Measurements from ENCODE around the gene GRM5. TPM values are rescaled to one million over a fixed set of nuclear protein-coding genes. Genes with fewer than 3 reads are reported as not detected.

Gene GRM5
- total RNA-seq, 3 donors from 2014 or later = not detected

DNA sequence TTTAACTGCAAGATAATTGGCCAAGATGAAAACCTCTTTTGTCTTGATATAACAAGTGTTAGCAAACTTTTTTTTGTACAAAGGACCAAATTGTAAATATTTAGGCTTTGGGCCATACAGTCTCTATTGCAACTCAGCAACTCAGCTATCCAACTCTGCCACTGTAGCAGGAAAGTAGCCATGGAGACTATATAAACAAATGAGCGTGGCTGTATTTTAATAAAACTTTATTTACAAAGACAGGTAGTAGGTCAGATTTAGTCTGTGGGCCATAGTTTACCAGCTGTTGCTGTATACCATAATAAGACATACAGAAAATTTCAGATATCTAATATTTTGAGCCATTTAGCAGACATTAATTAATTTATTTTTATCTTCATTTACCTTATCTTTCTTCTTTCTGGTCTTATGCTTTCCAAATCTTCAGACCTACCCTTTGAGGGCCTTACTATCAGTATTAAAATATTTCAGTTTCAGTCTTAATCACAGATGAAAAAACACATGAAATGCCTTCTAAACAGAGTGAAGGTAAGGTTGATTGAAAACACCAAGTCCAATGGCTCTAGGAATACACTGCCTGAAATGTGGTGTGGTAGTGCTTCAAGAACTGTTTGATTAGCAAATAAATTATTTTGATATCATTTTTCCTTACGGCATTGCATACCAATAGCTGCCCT is 471.4 kb downstream of the GRM5 start:
- no peaks in the 10 kb centered on the region for H3K4me1 ChIP-seq (ENCODE audit: low read depth)
- H3K9me3 ChIP-seq = no peaks in the 10 kb centered on the region
- no peak for DNase-seq
- TF ChIP-seq, protein P1, sequence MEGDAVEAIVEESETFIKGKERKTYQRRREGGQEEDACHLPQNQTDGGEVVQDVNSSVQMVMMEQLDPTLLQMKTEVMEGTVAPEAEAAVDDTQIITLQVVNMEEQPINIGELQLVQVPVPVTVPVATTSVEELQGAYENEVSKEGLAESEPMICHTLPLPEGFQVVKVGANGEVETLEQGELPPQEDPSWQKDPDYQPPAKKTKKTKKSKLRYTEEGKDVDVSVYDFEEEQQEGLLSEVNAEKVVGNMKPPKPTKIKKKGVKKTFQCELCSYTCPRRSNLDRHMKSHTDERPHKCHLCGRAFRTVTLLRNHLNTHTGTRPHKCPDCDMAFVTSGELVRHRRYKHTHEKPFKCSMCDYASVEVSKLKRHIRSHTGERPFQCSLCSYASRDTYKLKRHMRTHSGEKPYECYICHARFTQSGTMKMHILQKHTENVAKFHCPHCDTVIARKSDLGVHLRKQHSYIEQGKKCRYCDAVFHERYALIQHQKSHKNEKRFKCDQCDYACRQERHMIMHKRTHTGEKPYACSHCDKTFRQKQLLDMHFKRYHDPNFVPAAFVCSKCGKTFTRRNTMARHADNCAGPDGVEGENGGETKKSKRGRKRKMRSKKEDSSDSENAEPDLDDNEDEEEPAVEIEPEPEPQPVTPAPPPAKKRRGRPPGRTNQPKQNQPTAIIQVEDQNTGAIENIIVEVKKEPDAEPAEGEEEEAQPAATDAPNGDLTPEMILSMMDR (IDR thresholded peaks at IDR 0.05) = no peak
- no peak for ATAC-seq
- H3K4me3 ChIP-seq = no peak overlapping the region
- intact Hi-C loops (cut with DNase I, micrococcal nuclease) = no loop called here
- no peaks in the 10 kb centered on the region for H3K36me3 ChIP-seq (ENCODE audit: low read depth)

DNA sequence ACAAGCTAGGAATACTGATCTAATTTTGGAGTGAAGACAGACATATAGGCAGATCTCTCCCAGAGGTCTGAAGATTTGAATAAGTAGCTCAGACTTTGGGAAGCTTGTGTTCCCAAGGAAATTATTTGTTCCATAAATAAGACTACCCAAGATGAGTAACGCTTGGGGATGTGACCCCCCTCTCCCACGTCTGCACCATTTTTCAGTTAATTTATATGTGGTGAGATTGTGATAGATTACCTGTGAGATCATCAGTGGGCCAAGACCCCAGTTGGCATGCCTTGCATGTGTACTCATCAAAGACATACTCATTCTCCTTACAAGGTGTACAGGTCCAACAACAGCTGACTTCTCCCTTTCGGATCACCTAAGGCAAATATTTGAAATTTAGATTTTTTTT is 475.4 kb downstream of the GRM5 start:
- intact Hi-C loops (cut with DNase I, micrococcal nuclease) = no loop called here
- no peak for ATAC-seq
- H3K4me3 ChIP-seq = no peak overlapping the region
- no peak for DNase-seq
- H3K4me1 ChIP-seq (ENCODE audit: low read depth) = no peaks in the 10 kb centered on the region
- no peaks in the 10 kb centered on the region for H3K9me3 ChIP-seq
- TF ChIP-seq, protein P1 (IDR thresholded peaks at IDR 0.05) = no peak
- H3K36me3 ChIP-seq (ENCODE audit: low read depth) = no peaks in the 10 kb centered on the region

DNA sequence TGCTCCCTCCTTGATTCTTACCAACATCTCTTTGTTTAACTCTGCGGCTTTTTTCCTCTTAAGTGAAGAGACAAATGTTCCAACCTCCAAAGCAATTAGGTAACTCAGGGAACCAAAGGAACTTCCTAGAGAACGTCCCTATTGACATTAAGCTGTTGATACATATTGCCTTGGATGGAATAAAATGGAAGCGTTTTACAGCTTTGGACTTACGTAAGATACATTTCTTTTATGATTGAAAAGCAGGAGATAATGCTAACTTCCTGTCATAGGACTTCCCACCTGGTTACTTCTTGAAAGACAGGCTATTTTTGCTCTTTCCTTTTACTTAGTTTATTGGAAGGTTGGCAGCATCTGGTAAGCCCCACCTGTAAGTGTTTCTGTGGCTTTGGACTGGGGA is 482.5 kb downstream of the GRM5 start:
- intact Hi-C loops (cut with DNase I, micrococcal nuclease) = no loop called here
- DNase-seq = peak in 1 of 3 donors; percentile 3
- H3K4me3 ChIP-seq = no peak overlapping the region

DNA sequence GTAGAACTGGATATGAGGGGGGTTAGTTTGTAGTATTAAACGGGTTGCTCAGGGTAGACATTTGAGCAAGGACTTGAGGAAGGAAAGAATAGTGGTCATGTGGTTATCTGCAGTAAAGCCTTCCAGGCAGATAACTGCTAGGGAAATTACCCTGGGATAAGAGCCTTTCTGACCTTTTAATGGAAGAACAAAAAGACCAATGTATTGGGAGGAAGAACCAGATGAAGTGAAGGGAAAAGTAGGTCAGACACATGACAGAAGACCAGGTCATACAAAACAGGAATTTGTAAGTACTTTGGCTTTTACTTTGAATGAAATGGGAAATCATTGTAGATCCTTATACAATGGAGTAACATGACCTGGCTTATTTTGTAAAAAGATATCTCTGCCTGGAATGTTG is 486.3 kb downstream of the GRM5 start:
- TF ChIP-seq, protein P1 (IDR thresholded peaks at IDR 0.05) = no peak
- DNase-seq (no peak), ATAC-seq (no peak)
- Histone ChIP-seq H3K9me3 (no peaks in the 10 kb centered on the region), H3K4me3 (no peak overlapping the region), H3K4me1 (ENCODE audit: low read depth) (no peaks in the 10 kb centered on the region), H3K36me3 (ENCODE audit: low read depth) (no peaks in the 10 kb centered on the region)
- intact Hi-C loops (cut with DNase I, micrococcal nuclease) = no loop called here

More for the DNA sequence above, 482.5 kb downstream of the GRM5 start:
- Histone ChIP-seq H3K36me3 (ENCODE audit: low read depth) (no peaks in the 10 kb centered on the region), H3K9me3 (no peaks in the 10 kb centered on the region), H3K4me1 (ENCODE audit: low read depth) (no peaks in the 10 kb centered on the region)
- peak; percentile 85 for ATAC-seq
- TF ChIP-seq, protein P1 (IDR thresholded peaks at IDR 0.05) = no peak

DNA sequence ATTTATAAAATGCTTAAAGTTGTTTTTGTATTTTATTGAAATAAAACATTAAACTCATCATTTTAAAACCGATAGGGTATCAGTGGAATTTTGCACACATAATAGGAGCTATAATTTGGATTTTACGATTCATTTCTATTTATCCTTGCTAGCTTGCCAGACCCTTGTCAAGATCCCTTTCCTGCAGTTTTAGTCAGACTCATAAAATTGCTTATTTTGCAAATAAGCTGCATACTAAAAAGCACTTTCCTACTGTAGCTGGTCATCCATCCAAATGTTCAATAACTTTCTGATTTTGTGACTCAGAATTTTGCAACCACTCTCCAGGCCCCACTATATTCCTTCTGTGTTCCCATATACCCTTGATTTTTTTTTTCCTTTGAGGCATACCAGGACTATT is 489.0 kb downstream of the GRM5 start:
- ATAC-seq (no peak), DNase-seq (no peak)
- no peaks in the 10 kb centered on the region for H3K9me3 ChIP-seq
- intact Hi-C loops (cut with DNase I, micrococcal nuclease) = no loop called here
- H3K4me3 ChIP-seq = no peak overlapping the region
- H3K36me3 ChIP-seq (ENCODE audit: low read depth) = no peaks in the 10 kb centered on the region
- TF ChIP-seq, protein P1 (IDR thresholded peaks at IDR 0.05) = no peak
- no peaks in the 10 kb centered on the region for H3K4me1 ChIP-seq (ENCODE audit: low read depth)

DNA sequence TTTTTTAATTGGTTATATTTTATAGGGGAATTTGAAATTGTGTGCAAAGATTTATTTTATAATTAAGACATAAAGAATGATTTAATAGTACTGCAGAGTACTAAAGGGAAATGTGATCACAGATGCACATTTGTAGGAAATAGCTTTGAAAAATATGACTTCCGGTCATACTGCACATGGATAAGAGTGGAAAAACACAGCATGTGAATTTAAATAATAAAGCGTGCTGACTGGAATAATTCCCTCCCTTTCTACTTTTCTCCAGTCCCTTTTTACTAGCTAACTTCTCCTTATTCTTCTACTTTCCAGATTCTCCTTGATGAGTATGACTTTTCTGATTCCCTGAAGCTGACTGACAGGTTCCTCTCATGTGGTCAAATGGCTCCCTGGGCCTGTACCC is 489.9 kb downstream of the GRM5 start:
- ATAC-seq (no peak), DNase-seq (no peak)
- no peak overlapping the region for H3K4me3 ChIP-seq
- H3K4me1 ChIP-seq (ENCODE audit: low read depth) = no peaks in the 10 kb centered on the region
- TF ChIP-seq, protein P1 (IDR thresholded peaks at IDR 0.05) = no peak
- intact Hi-C loops (cut with DNase I, micrococcal nuclease) = no loop called here
- no peaks in the 10 kb centered on the region for H3K9me3 ChIP-seq
- H3K36me3 ChIP-seq (ENCODE audit: low read depth) = no peaks in the 10 kb centered on the region
